Bronchial epithelial cell (primary cell): ENCODE measurements around the gene CHST10. TPM values are rescaled to one million over a fixed set of nuclear protein-coding genes. Genes with fewer than 3 reads are reported as not detected.
A peak's percentile ranks its signal among the peaks of the same experiment; 100 is the strongest.

Experiments used
- DNase-seq: peaks from one replicate; pipeline ENCODE4 v3.0.0-alpha.2; 2010; ENCODE audit warnings: low read depth
- FAIRE-seq: peaks from 2 replicates; lab custom pipeline; 2011; peaks lifted over from hg19 to GRCh38; lab: Jason Lieb, UNC
- H3K27me3 ChIP-seq: 2 replicates; pipeline ENCODE4 v1.5.1; 2011; ENCODE audit warnings: low read length; ENCODE audit not compliant: control insufficient read depth, insufficient read depth
- H3K36me3 ChIP-seq: 2 replicates; pipeline ENCODE4 v1.5.1; 2011; ENCODE audit warnings: low read length; ENCODE audit not compliant: control insufficient read depth, insufficient read depth
- H3K4me3 ChIP-seq: 2 replicates; pipeline ENCODE4 v1.5.1; 2011; ENCODE audit warnings: mild to moderate bottlenecking, low read depth, low read length, control low read depth
- CTCF ChIP-seq: IDR thresholded peaks from 2 replicates; pipeline ENCODE4 v1.5.1; 2011; ENCODE audit warnings: mild to moderate bottlenecking, moderate library complexity, low read length, control low read depth, inconsistent platforms; ENCODE audit not compliant: insufficient read depth, severe bottlenecking
- total RNA-seq: library from RNA; depleted of rRNA; stranded (reverse); fragments of >200 nt; gene quantifications from 2 replicates; pipeline ENCODE4 v1.2.1, GENCODE V29; 2014

CHST10 gene
- total RNA-seq, 1 donor from 2014 or later = 2.6 TPM

GRCh38 chr2:100407563-100407962 lies 9.9 kb downstream of the CHST10 start:
- H3K4me3 ChIP-seq = no peak overlapping the region
- FAIRE-seq (no peak), DNase-seq (no peak)
- no peak for TF ChIP-seq CTCF
- H3K27me3 ChIP-seq = no peaks in the 10 kb centered on the region
- H3K36me3 ChIP-seq = no peaks in the 10 kb centered on the region

DNA sequence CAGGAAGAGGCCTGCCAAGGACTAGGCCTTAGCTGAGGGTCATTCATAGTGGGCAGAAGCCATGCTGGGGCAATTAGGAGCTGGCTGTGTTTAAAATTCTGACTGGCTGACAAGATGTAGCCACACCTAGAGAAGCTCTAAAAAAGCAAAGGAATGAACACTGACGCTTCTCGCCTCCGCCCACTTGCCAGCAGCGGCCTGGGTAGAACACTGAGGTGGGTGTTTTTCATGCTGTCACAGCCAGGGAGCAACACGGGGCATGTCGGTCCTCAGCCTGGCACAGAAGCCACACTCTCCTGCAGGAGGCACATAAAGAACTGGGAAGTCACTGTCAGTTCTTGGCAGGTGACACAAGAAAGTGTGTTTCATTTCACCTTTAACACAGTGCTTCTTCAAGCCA lies 10.4 kb downstream of the CHST10 start:
- DNase-seq (no peak), FAIRE-seq (no peak)
- no peak overlapping the region for H3K4me3 ChIP-seq
- no peaks in the 10 kb centered on the region for H3K36me3 ChIP-seq
- no peaks in the 10 kb centered on the region for H3K27me3 ChIP-seq
- TF ChIP-seq CTCF = no peak

GRCh38 chr2:100406120-100406508 lies 11.4 kb downstream of the CHST10 start:
- FAIRE-seq = no peak
- no peaks in the 10 kb centered on the region for H3K27me3 ChIP-seq
- no peak for TF ChIP-seq CTCF
- H3K36me3 ChIP-seq = no peaks in the 10 kb centered on the region
- H3K4me3 ChIP-seq = no peak overlapping the region
- no peak for DNase-seq

DNA sequence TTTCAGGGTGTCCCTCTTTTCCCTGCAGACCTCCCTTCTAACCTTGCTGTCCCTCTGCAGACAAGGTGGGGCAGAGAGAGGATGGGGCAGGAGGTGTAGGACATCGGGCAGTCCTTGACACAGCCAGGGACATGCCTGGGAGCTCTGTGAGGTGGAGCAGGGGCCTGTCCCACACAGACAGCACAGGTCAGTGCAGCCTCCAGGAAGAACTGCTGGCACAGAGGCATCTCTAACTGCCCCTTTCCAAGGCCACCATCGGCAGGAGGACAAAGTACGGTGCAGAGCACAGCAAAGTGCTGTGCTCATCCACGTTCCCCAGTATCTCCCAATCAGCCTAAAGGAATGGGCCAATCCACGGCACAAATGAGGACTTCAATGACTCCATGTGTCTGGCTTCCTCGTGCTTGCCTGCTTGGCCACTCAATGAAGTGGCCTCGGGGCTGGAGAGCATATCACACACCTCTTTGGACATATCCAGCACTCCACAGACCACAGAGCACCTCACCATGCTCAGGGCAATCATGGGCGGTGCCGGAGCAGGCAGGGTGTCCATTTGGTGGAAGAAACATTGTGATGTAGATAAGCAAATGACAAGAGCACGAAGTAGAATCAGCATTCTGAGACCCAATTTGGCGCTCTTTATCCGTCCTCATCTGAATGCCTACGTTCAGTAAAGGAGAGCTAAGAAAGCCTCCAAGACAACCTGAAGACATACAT lies 11.9 kb downstream of the CHST10 start:
- Histone ChIP-seq H3K4me3 (no peak overlapping the region), H3K36me3 (no peaks in the 10 kb centered on the region), H3K27me3 (no peaks in the 10 kb centered on the region)
- peak; percentile 36 for FAIRE-seq
- DNase-seq = no peak
- TF ChIP-seq CTCF = no peak

- H3K4me3 ChIP-seq = no peak overlapping the region
- DNase-seq = no peak
- TF ChIP-seq CTCF = no peak
- no peak for FAIRE-seq
- no peaks in the 10 kb centered on the region for H3K27me3 ChIP-seq
- no peaks in the 10 kb centered on the region for H3K36me3 ChIP-seq
Observed at GRCh38 chr2:100404411-100404810, 13.1 kb downstream of the CHST10 start.

- DNase-seq = no peak
- FAIRE-seq = no peak
- no peaks in the 10 kb centered on the region for H3K27me3 ChIP-seq
- H3K36me3 ChIP-seq = no peaks in the 10 kb centered on the region
- no peak for TF ChIP-seq CTCF
- H3K4me3 ChIP-seq = no peak overlapping the region
Observed at GRCh38 chr2:100403722-100404121, 13.7 kb downstream of the CHST10 start.
